Stimulated activated CD8-positive, alpha-beta memory T cell treated with anti-CD3 and anti-CD28 coated beads, Interleukin-7, amount 100 ng/mL, for 24 hours (primary cell): ENCODE measurements around the gene ATP8A1.
"Not testable (repeated sequence)": the region's sequence is repeated elsewhere in the genome, so short reads cannot be mapped to it uniquely, and the experiment has no call there.

Experiments used
- DNase-seq: peaks from one replicate; pipeline ENCODE4 v3.0.0-alpha.2; 2020; ENCODE audit warnings: low read depth

The ATP8A1 gene

DNA sequence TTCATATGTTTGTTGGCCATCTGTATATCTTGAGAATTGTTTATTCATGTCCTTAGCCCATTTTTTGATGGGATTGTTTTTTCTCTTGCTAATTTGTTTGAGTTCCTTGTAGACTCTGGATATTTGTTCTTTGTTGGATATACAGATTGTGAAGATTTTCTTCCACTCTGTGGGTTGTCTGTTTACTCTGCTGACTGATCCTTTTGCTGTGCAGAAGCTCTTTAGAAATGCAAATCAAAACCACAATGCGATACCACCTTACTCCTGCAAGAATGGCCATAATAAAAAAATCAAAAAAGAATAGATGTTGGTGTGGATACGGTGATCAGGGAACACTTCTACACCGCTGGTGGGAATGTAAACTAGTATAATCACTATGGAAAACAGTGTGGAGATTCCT, 189.1 kb downstream of the ATP8A1 start:
- not testable (repeated sequence) for DNase-seq

DNA sequence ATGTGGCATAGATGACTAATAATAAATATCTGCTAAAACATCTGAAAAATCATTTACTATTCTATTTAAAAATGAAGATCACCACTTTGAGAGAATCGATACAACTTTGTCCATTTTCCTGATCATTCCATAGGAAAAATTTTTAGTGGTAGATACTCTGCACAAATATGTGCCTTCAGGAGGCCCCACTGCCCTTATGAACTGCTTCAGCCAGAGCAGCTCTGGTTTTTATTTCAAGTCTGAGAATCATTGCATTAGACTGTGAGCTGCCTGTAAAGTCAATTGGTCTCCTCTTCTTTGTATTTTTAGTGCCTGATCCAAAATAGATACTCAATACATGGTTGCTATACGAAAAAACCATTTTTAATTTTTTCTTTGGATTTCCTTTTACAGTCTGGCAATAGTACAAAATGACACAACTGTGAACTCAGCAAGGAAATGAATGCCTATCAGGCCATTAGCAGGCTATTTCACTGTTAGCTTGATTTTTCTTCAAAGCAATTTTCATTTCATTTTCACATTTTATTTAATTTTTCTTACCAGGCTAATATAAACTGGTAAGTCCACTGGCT, 190.5 kb downstream of the ATP8A1 start:
- no peak for DNase-seq

DNA sequence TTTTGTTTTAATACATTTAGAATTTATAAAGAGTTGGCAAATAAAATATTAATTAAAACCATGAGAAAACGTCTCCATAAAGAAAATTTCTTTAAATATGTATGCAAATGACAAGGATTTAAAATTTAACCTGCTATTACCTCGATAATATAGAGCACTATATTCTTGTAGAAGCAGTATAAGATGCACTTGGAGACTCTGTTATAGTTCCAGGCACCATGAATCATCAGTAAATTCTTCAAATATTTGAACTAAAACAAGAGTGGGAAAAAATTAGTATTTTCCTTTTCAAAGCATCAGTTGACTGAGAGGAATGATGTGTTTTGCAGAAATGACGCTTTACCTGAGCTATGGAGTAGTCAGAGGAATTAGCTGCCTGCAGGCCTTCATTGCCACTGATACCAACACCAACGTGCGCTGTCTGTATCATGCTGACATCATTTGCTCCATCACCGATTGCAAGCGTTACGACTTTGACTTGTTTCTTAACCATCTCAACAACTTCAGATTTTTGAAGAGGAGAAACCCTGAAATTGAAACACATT, 192.3 kb downstream of the ATP8A1 start:
- DNase-seq, result no peak

DNA sequence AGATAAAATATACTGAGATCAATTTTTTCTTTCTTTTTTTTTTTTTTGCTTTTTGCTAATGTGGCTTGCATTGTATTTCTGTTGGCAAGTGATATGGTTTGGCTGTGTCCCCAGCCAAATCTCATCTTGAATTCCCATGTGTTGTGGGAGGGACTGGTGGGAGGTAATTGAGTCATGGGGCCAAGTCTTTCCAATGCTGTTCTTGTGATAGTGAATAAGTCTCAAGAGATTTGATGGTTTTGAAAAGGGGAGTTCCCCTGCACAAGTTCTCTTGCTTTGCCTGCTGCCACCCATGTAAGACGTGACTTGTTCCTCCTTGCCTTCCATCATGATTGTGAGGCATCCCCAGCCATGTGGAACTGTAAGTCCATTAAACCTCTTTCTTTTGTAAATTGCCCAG, 195.7 kb downstream of the ATP8A1 start:
- DNase-seq, result not testable (repeated sequence)

DNA sequence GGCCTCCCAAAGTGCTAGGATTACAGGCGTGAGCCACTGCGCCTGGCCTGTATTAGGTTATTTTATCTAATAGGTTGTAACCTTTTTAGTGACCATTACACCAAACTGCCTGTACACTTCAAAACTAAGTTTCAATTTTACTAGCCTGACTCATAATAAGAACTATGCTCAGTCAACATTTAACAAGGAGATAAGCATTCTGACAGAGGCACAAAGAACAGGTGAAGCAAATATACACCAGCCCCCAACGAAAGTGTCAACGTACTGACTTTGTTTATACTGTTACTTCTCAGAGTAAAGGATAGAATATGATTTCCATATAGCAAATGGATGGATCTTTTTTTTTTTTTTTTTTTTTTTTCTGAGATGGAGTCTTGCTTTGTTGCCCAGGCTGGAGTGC, 196.9 kb downstream of the ATP8A1 start:
- no peak for DNase-seq

DNA sequence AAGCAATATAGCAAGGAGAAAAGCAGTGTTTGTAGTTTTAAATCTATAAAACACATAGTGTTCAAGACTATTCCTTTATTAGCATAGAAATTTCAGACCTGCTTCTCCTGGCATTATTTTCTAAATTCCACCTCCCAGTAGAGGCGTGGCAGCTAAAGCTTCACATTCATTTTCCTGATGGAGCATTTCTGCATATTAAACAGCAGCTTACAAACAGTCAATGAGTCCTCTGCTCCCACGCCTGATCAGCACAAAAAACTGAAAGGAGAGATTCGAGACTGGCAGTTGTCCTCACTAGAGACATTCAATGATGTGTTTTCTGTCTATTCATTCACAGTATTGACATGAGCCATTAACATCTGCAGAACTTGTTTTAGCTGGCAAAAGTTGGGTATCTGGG, 198.2 kb downstream of the ATP8A1 start:
- no peak for DNase-seq

DNA sequence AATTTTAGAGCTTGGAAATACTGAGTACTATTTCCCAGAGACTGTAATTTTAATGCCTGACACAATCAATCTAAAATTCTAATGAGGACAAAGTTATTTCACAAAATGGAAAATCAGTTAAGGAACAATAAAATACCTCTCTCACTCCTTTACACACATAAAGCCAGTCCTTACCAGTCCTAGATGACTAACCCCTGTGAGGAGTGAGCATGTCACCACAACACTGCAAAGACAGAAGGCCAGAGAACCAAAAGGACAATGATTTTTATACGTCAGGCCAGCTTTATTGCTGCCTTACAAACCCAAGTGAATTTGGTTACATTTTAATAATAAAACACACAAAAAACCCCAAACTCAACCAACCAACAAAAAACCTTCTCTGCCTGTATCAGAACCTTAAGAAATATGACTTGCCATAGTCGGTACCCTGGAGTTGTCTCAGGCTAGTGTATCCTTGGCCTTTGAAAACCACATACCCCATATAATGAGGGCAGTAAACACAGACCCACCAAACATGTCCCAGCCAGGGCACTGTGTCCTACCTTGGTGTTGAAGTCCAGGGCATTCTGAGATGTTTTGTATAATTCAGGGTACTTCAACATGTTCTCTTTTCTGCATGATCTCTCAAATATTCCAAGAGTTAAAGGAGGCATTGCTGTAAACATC, 202.0 kb downstream of the ATP8A1 start:
- DNase-seq, result no peak

DNA sequence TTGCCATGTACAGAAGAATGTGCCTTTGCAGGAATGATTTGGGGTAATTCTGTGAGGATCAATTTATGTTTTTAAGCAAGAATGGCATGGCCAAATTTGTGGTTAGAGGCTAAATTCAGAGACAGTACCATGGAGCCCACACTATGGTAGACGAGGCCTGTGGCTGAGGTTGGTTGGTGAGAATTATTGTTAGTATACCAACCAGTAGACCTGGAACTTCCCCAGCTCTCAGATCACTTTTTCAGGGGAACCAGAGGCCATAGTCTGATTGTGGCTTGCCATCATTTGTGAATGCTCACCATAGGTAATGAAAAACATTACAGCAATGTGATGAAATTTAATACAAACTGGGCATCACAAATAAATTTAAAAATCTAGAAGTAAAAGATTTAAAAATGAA, 203.3 kb downstream of the ATP8A1 start:
- DNase-seq, result no peak

DNA sequence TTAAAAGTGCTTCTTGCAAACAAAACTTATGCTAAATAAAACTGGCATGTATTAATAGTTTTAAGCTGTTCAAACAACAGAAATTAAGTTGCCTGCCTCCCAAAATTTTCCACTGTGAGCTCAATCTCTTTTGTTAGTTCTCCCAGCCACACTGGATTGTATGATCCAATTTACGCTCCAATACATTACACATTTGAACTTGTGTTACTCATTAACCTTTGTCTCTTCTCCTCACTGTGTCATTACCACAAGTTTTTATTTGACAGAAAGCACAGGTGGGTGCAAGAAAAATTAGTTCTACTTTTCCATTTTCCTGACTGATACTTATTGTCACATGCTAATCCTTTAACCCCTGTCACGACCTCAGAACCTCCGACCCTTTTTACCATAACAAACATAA, 204.1 kb downstream of the ATP8A1 start:
- DNase-seq, result no peak

DNA sequence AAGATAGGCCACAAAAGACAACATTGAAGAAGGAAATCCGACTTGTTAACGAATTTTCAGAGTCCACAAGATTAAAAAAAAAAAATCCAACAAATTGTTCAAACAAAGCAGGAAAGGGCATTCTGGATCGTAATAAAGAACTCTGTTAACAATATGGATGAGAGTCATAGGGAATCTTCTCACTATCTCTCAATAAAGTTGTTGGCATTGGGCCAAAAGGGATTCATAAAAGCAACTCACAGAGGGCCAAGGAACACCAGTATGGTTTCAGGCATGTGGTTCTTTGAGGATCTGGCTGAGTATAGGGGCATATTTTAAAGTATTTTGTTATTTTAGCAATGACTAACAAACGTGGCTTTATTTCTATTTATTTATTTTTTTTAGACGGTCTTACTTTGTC, 210.1 kb downstream of the ATP8A1 start:
- no peak for DNase-seq

DNA sequence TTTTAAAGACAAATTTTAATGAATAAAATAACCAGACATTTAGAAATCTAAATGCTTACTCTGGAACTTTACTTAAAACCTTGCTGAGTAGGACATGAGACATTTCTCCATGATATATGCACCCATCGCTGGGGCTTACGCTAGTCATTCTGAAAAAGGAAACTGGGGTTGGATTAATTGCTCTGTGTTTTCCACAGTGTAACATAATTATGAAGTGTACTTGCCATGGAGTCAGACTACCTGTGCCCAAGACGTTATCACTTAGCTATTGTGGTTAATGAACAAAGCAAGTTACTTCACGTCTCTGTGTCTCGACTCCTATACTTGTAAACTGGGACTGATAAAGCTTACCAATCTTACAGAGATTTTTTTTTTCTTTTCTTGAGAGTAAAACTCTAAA, 211.9 kb downstream of the ATP8A1 start:
- no peak for DNase-seq

DNA sequence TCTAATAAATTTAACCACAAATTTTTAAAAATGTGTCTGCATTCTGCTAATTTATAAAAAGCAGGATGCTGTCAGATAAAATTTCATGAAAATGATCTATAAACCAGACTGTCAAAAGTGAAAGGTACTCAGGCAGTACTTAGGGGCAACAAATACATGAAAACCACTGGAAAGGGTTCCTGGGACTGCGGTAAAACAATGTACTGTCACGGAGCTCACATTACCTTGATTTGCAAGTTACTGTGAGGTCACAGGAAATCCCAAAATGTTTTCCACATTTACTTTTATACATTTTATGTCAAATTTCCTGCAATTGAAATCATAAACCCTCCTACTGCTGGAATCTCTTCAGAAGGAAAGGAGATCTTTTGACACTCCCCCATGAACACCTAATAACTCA, 214.3 kb downstream of the ATP8A1 start:
- DNase-seq, result no peak

DNA sequence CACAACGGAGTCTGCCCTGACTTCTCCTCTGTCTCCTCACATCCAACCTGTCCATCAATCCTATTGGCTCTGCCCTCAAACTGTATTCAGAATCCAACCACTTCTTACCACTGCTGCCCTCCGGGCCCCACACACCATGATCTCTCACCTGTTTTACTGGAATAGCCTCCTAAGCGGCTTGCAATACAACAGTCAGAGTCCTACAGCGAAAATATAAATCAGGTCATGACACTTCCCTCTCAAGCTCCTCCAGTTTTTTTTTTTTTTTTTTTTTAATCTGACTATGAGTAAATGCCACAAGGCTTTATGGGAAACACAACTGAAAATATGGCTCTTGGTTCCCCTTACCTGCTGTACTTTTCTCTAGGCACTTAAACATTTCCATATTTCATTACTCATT, 216.8 kb downstream of the ATP8A1 start:
- no peak for DNase-seq

DNA sequence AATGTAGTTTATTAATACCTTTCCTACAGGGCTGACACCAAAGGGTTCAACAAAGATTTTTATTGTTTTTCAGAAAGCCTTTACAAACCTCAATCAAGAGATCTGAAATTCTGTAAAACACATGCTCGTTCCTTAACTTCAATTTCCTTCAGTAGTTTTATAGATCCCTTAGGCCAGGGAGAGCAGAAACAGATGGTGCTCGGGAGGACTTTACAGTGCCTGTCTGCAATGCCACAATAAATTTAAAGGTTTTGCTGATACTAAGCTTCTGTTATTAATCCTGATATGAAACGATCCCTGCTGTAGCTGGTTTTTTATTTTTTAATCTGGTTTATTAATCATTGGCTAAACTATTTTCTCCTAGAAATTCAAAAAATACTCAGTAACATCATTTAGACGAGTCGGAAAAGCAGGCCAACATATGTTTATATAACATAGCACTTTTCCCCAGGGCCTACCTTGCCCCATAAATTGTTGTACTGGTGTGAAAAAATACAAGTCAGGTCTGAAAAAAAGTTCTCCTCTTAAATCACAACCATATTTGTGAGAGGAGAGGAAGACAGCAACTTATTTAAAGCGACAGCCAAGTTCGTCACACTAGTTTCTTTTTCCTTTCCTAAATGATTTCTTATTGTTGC, 219.9 kb downstream of the ATP8A1 start:
- no peak for DNase-seq

DNA sequence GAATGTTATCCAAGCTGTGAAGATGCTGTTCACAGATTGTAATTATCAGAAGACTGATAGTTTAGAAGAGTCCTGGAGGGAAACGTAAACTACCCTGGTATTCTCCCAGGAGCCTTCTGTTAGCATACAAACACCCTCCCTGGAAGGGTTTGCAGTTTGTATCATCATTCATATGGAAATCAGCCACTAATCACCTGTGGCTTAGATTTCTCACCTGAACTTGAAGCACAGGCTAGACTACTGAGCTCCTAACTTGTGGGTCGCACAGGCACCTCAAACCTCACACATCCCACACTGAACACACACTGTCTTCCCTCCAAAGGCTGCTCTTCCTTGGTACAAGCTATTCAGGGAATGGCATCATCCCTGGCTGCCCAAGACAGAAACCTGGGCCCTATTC, 228.9 kb downstream of the ATP8A1 start:
- DNase-seq, result no peak

DNA sequence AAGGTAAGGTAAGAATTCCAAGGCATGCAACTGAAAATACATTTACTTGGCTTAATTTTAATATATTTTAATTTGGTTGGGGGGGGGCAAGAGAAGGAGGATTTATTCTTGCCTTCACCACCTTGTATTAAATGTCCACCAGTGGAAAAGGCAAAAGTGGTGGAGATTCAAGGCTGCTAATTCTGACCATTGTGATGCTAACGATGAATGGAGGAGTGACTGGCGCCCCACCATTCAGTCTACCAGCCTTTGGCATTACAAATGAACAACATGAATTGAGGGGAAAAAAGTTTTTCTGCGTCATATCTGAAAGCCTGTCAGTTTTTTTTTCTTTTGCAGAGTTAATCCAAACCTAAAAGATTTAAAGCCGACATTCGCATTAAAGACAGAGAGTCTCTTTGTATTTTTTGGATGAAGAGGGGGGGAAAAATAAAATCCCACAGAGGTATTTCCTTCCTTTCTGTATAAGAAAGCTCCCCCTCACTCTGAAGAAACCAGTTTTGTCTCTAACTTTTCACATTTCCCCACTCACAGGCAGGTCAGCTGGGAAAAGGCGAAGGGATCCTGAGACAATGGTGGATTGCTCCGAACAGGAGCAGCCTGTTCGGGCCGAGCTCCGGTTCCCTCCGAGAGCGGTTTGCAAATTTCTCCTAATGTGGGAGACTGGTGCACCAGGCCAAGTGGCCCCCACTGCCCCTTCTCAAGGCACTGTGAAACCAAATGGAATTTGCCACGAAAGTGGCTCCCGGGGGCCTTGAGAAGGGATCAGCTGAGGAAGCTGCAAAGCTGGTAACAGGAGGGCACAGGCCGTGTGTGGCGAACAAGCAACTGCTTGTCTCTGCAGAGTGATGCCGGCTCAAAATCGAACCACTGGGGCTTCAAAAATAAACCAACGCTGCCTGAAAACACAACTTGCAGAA, 231.5 kb downstream of the ATP8A1 start:
- no peak for DNase-seq

DNA sequence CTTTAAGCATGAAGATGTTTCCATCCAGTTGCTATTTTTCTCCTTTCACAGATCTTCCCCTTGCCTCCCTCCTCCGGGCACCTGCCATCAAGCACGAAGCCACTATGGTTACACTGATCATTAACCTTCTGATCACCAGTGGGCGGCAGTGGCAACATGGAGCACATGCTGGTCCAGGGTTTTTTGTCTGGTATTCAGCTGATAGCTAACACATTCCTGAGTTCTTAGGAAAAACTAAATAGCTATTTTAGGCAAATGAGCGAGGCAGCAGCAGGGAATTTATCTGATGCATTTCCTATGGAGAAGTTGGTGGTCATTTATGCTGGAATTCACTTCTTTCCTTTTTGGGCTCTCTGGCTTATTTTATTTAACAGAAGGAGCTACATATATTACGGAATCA, 236.8 kb downstream of the ATP8A1 start:
- DNase-seq, result no peak

DNA sequence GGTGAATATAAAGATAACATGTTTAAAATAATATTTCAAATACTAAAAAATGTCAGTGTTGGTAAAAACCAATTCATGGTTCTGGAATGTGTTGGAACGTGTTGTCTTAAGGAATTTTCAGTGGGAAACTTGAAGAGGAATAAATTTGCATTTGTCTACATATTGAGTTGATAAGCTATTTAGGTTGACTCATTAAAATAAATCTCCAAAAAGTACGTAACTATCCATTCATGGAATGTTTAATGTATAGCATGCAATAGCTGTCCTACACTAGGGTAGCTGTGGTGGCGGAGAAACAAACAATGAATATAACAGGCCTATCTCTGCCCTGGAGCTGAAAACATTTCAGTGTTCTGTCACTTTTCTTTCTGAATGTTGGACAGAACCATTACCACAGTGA, 239.4 kb downstream of the ATP8A1 start:
- no peak for DNase-seq

DNA sequence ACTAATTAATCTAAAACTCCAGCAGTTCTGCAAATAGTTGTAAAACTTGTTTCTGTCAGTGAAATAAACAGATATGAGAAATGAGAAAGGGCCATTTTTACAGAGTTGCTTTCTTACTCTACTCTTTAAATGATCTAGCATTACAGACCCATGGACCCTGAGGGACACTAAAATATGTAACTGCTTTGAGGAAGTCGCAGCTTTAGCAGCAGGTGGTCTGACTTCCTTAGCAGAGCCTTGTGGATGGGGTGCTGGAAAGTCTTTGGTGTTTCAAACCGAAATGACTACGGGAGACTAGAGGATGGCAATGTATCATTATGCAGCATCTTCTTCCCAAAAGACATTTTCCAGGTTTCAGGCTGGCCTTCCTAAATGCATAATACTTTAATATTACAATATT, 240.9 kb downstream of the ATP8A1 start:
- DNase-seq, result no peak

DNA sequence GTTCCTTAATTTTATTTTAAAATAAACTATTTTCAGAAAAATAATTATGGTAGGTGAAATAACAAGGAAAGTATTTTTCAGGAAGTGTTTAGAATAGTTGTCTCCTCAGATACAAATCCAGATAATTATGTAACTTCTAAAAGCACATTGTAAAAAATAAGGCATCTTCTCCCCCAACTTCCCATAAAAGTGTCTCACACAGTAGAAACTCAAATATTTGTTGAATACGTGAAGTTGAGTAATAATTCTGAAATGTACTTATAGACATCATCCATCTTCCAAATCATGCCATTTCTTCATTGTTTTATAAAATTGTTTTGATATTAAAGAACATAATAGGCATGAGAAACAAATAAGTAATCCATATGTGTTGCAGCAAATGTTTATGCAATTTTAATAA, 241.6 kb downstream of the ATP8A1 start:
- DNase-seq, result no peak

DNA sequence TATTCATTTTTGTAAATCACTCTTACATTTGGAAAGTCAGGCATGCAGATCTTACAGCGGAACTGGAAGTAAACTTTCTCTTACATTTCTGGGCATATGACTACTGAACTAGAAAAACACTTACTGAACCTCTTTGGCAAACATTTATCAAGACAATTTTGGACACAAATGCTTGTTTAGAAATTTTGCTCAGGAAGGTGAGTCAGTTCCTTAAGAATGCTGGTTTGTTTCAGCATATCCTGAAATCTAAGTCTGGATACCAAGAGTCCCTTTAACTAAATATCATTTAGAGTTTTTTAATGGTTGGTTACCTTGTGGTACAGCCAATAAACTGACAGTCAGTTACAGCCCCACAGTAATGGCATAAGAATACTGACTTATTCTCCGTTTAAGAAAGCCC, 244.7 kb downstream of the ATP8A1 start:
- DNase-seq, result no peak

DNA sequence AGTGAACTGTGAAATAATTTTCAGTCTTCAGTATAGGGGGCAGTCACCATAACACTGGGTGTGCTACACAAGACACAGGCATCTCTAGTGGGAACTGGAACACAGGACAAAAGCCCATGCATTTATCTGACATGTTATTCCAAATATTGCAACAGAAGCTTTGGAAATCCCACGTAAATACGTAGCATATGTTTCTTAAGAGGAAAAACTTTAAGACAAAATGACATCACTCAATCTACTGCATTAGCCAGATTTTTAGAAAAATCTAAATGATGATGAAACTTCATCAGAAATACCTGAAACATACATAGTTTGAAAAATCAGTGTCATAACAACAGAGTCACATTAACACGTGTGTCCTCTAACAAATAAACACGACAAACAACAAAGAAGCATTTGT, 245.1 kb downstream of the ATP8A1 start:
- no peak for DNase-seq

DNA sequence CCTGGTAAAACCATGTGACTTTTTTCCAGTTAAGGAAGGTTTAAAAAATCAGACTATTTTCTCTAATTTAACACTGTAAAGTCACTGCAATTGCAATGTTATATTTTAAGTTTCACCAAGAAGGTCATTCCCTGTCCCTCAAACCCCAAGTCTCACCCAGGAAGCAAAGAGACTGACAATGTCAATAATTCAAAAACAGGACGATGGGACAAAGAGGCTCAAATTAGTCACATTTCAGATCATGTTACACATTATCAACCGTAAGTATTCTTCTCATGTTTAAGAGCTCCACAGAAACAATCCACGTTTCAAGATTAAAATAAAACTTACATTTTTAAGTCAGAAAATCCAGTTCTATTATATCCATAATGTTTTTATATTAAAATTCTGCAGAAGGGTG, 246.5 kb downstream of the ATP8A1 start:
- no peak for DNase-seq
